NT2/D1 (cell line): Measurements from ENCODE around the gene DNAJB9.
"Not testable (repeated sequence)": the region's sequence is repeated elsewhere in the genome, so short reads cannot be mapped to it uniquely, and the experiment has no call there.

Experiments used
- DNase-seq: peaks from one replicate; pipeline ENCODE4 v3.0.0-alpha.2; 2011; ENCODE audit warnings: low read depth, low spot score
- H3K27me3 ChIP-seq: 2 replicates; pipeline ENCODE4 v1.6.0; 2011; ENCODE audit warnings: mild to moderate bottlenecking; ENCODE audit not compliant: insufficient read length, insufficient read depth
- H3K36me3 ChIP-seq: 2 replicates; pipeline ENCODE4 v1.6.1; 2011; ENCODE audit warnings: mild to moderate bottlenecking, low read length, mixed read lengths; ENCODE audit not compliant: insufficient read depth, insufficient read length
- H3K4me1 ChIP-seq: 2 replicates; pipeline ENCODE4 v1.5.1; 2011; ENCODE audit not compliant: insufficient read depth, insufficient read length
- H3K4me3 ChIP-seq: 2 replicates; pipeline ENCODE4 v1.5.1; 2011; ENCODE audit warnings: low read depth; ENCODE audit not compliant: insufficient read length
- H3K9ac ChIP-seq: 2 replicates; pipeline ENCODE4 v1.6.0; 2011; ENCODE audit warnings: low read depth; ENCODE audit not compliant: insufficient read length
- H3K9me3 ChIP-seq: 2 replicates; pipeline ENCODE4 v1.5.1; 2011; ENCODE audit warnings: mild to moderate bottlenecking, low read length; ENCODE audit not compliant: insufficient read depth
- SUZ12 ChIP-seq: IDR thresholded peaks from 2 replicates; pipeline ENCODE4 v1.6.1; 2011; ENCODE audit not compliant: insufficient read length, insufficient read depth; ENCODE audit errors: extremely low read depth
- YY1 ChIP-seq: IDR thresholded peaks from 2 replicates; pipeline ENCODE4 v1.6.1; 2011; ENCODE audit not compliant: insufficient read length, insufficient read depth
- ZNF274 ChIP-seq: IDR thresholded peaks from 2 replicates; pipeline ENCODE4 v1.6.1; 2011; ENCODE audit warnings: mild to moderate bottlenecking, low read depth, low read length

The DNAJB9 gene

DNA sequence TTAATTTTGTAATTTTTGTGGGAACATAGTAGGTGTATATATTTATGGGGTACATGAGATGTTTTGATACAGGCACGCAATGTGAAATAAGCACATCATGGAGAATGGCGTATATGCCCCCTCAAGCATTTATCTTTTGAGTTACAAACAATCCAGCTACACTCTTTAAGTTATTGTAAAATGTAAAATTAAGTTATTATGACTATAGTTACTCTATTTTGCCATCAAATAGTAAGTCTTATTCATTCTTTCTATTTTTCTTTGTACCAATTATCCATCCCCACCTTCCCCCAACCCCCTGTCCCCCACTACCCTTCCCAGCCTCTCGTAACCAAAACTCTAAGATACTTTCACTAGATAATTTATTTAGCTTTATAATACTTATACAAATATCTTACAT lies 36.0 kb upstream of the DNAJB9 start:
- TF ChIP-seq ZNF274 (no peak), SUZ12 (no peak), YY1 (no peak)

GRCh38 chr7:108535257-108535656 lies 34.4 kb upstream of the DNAJB9 start:
- H3K36me3 ChIP-seq: no peaks in the 10 kb centered on the region
- H3K4me1 ChIP-seq: no peaks in the 10 kb centered on the region
- H3K27me3 ChIP-seq: no peaks in the 10 kb centered on the region
- no peak overlapping the region for H3K4me3 ChIP-seq
- DNase-seq: no peak
- no peak for TF ChIP-seq YY1
- TF ChIP-seq SUZ12: no peak
- no peak for TF ChIP-seq ZNF274
- no peaks in the 10 kb centered on the region for H3K9me3 ChIP-seq
- no peak overlapping the region for H3K9ac ChIP-seq

More for the DNA sequence above, 36.0 kb upstream of the DNAJB9 start:
- Histone ChIP-seq H3K4me1 (no peaks in the 10 kb centered on the region), H3K9me3 (no peaks in the 10 kb centered on the region), H3K27me3 (no peaks in the 10 kb centered on the region), H3K36me3 (no peaks in the 10 kb centered on the region), H3K9ac (no peak overlapping the region), H3K4me3 (no peak overlapping the region)
- DNase-seq: no peak

DNA sequence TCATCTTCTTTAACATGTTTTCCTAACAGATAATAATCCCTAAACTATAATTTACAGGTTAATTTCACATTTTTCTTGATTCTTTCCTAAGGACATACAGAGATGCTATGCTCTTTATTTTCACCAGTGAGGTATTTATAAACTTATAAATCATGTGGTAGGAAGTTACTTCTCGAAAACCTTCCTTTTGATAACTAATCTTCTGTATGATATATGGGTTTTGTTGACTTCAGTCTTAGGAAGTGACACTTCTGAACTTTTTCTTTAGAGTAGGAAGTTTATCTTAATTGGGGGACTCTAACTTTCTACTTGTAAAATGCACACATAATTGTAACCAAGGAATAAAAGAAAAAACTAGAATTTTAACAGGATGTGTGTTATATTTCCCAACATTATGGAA lies 33.9 kb upstream of the DNAJB9 start:
- Histone ChIP-seq H3K4me3 (no peak overlapping the region), H3K27me3 (no peaks in the 10 kb centered on the region), H3K9me3 (no peaks in the 10 kb centered on the region), H3K9ac (no peak overlapping the region), H3K36me3 (no peaks in the 10 kb centered on the region), H3K4me1 (no peaks in the 10 kb centered on the region)
- DNase-seq: no peak
- TF ChIP-seq YY1: no peak

GRCh38 chr7:108537229-108537628 lies 32.4 kb upstream of the DNAJB9 start:
- TF ChIP-seq YY1 (no peak), ZNF274 (no peak), SUZ12 (no peak)
- H3K4me1 ChIP-seq: no peaks in the 10 kb centered on the region
- no peak for DNase-seq
- H3K4me3 ChIP-seq: no peak overlapping the region
- H3K9me3 ChIP-seq: no peaks in the 10 kb centered on the region
- no peak overlapping the region for H3K9ac ChIP-seq
- H3K36me3 ChIP-seq: no peaks in the 10 kb centered on the region
- no peaks in the 10 kb centered on the region for H3K27me3 ChIP-seq

GRCh38 chr7:108538236-108538635 lies 31.4 kb upstream of the DNAJB9 start:
- H3K36me3 ChIP-seq, H3K4me3 ChIP-seq, H3K27me3 ChIP-seq, H3K9ac ChIP-seq, H3K4me1 ChIP-seq, DNase-seq, H3K9me3 ChIP-seq: not testable (repeated sequence)

DNA sequence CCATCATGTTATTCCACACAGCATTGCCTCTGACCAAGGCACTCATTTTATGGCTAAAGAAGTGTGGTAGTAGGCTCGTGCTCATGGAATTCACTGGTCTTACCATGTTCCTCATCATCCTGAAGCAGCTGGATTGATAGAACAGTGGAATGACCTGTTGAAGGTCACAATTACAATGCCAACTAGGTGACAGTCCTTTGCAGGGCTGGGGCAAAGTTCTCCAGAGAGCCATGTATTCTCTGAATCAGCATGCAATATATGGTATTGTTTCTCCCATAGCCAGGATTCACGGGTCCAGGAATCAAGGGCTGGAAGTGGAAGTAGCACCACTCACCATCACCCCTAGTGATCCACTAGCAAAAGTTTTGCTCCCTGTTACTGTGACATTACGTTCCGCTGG lies 31.0 kb upstream of the DNAJB9 start:
- not testable (repeated sequence) for H3K4me1 ChIP-seq, H3K36me3 ChIP-seq, H3K9ac ChIP-seq, H3K9me3 ChIP-seq, H3K27me3 ChIP-seq, H3K4me3 ChIP-seq, DNase-seq

- DNase-seq: no peak
- Histone ChIP-seq H3K4me3 (no peak overlapping the region), H3K4me1 (no peaks in the 10 kb centered on the region), H3K9me3 (no peaks in the 10 kb centered on the region), H3K36me3 (no peaks in the 10 kb centered on the region), H3K27me3 (no peaks in the 10 kb centered on the region), H3K9ac (no peak overlapping the region)
- TF ChIP-seq SUZ12: no peak
- TF ChIP-seq YY1: no peak
- no peak for TF ChIP-seq ZNF274
These were observed 28.2 kb upstream of the DNAJB9 start for GRCh38 chr7:108541478-108541877.

- H3K9me3 ChIP-seq, DNase-seq, H3K27me3 ChIP-seq, H3K9ac ChIP-seq, H3K36me3 ChIP-seq, H3K4me3 ChIP-seq, H3K4me1 ChIP-seq: not testable (repeated sequence)
These were observed 21.4 kb upstream of the DNAJB9 start for GRCh38 chr7:108548141-108548896.

- peaks cover 20% of the 10 kb centered on the region; the same call in 1 of the 2 replicates for H3K9me3 ChIP-seq
- not testable (repeated sequence) for H3K36me3 ChIP-seq, H3K27me3 ChIP-seq, H3K4me3 ChIP-seq, DNase-seq, H3K9ac ChIP-seq, H3K4me1 ChIP-seq
These were observed 13.0 kb upstream of the DNAJB9 start for GRCh38 chr7:108556665-108557064.
